A549 (cell line): Measurements from ENCODE around the gene ZNF608. TPM values are rescaled to one million over a fixed set of nuclear protein-coding genes. Genes with fewer than 3 reads are reported as not detected.
A peak's percentile ranks its signal among the peaks of the same experiment; 100 is the strongest.

Experiments used
- ATAC-seq, 2 experiments: fragments of 200-7000 bp in 1 of 2; fragments of >200 bp in 1 of 2; cut with Nextera tagmentation in 1 of 2; cut with Tn5 transposase in 1 of 2; 3 replicates each; pipeline versions ENCODE4 v1.8.0 to v1.9.1; 2018 to 2020; ENCODE audit warnings: mild to moderate bottlenecking in 1 of 2, moderate library complexity in 1 of 2
- CTCF ChIA-PET: fragments of 300-600 bp; sonication (Branson Sonifier 250); formaldehyde crosslinking; extraction: SDS; loops from one replicate; lab custom pipeline; 2021; ENCODE audit warnings: antibody characterized with exemption, inconsistent platforms; lab: Yijun Ruan, JAX
- POLR2A ChIA-PET: fragments of 350-600 bp; formaldehyde crosslinking; extraction: SDS; loops from one replicate; lab custom pipeline; 2021; ENCODE audit warnings: antibody characterized with exemption, inconsistent platforms; lab: Yijun Ruan, JAX
- DNase-seq, 2 experiments: peaks; one replicate each; pipeline versions ENCODE4 v3.0.0 to v3.0.0-alpha.2; 2011 to 2016; ENCODE audit warnings: low read depth in 1 of 2, low spot score in 1 of 2
- FAIRE-seq: peaks from 2 replicates; lab custom pipeline; 2011; peaks lifted over from hg19 to GRCh38; lab: Jason Lieb, UNC
- H3K27ac ChIP-seq, 2 experiments: fragments of >200 bp; sonication (Bioruptor Twin); formaldehyde crosslinking; 3 replicates each; pipeline ENCODE4 v1.5.1; 2016 to 2017
- H3K4me1 ChIP-seq: fragments of >200 bp; sonication (Bioruptor Twin); formaldehyde crosslinking; 3 replicates; pipeline ENCODE4 v1.6.1; 2016
- H3K4me2 ChIP-seq: fragments of >200 bp; sonication (Bioruptor Twin); formaldehyde crosslinking; 3 replicates; pipeline ENCODE4 v1.6.1; 2016
- H3K4me3 ChIP-seq: fragments of >200 bp; sonication (Bioruptor Twin); formaldehyde crosslinking; 3 replicates; pipeline ENCODE4 v1.5.1; 2016
- H3K9me3 ChIP-seq: fragments of >200 bp; sonication (Bioruptor Twin); formaldehyde crosslinking; 3 replicates; pipeline ENCODE4 v1.6.1; 2016
- BHLHE40 ChIP-seq: IDR thresholded peaks from 2 replicates; pipeline ENCODE4 v1.6.1; 2012; ENCODE audit warnings: low read depth, low read length, inconsistent platforms
- EP300 ChIP-seq, 2 experiments: fragments of >200 bp; sonication (Bioruptor Twin); formaldehyde crosslinking; IDR thresholded peaks; 2 replicates in 1 of 2; 3 replicates in 1 of 2; pipeline ENCODE4 v1.6.1; 2016 to 2017
- FOSB ChIP-seq: fragments of 250-450 bp; sonication (Bioruptor Pico); IDR thresholded peaks from 2 replicates; pipeline ENCODE4 v1.5.0; 2020; ENCODE audit warnings: mild to moderate bottlenecking, moderate library complexity
- FOSL2 ChIP-seq, 2 experiments: fragments of 450-650 bp in 1 of 2; fragments of >200 bp in 1 of 2; sonication (Bioruptor Twin) in 1 of 2; formaldehyde crosslinking; IDR thresholded peaks; 2 replicates each; pipeline versions ENCODE4 v1.5.0 to v1.6.1; 2016 to 2020; ENCODE audit warnings: mild to moderate bottlenecking in 1 of 2, moderate library complexity in 1 of 2
- HDAC2 ChIP-seq: fragments of 200-600 bp; sonication (generic); IDR thresholded peaks from 2 replicates; pipeline ENCODE4 v1.6.1; 2016
- HOXA7 ChIP-seq: fragments of 250-450 bp; sonication (Bioruptor Pico); IDR thresholded peaks from 2 replicates; pipeline ENCODE4 v1.5.0; 2020; ENCODE audit warnings: mild to moderate bottlenecking, moderate library complexity
- HOXB5 ChIP-seq: fragments of 250-450 bp; sonication (Bioruptor Pico); IDR thresholded peaks from 2 replicates; pipeline ENCODE4 v1.5.0; 2020; ENCODE audit warnings: mild to moderate bottlenecking, moderate library complexity
- MAFK ChIP-seq: fragments of 450-650 bp; IDR thresholded peaks from 2 replicates; pipeline ENCODE4 v1.6.1; 2014; ENCODE audit not compliant: partially characterized antibody
- MAZ ChIP-seq: fragments of 150-350 bp; IDR thresholded peaks from 2 replicates; pipeline ENCODE4 v1.6.1; 2014; ENCODE audit warnings: antibody characterized with exemption, low read depth, low read length, borderline replicate concordance
- POLR2AphosphoS2 ChIP-seq: conservative IDR thresholded peaks from 2 replicates; pipeline ENCODE4 v1.6.1; 2012; ENCODE audit warnings: low read length, improper control_type of control experiment, inconsistent platforms
- RAD21 ChIP-seq, 2 experiments: fragments of >200 bp in 1 of 2; sonication (Bioruptor Twin) in 1 of 2; formaldehyde crosslinking in 1 of 2; IDR thresholded peaks in 1 of 2; conservative IDR thresholded peaks in 1 of 2; 2 replicates in 1 of 2; 3 replicates in 1 of 2; pipeline ENCODE4 v1.6.1; 2012 to 2018; ENCODE audit warnings: inconsistent platforms in 1 of 2
- RNF2 ChIP-seq: fragments of 200-600 bp; sonication (generic); IDR thresholded peaks from 2 replicates; pipeline ENCODE4 v1.6.1; 2016; ENCODE audit warnings: low read depth, mild to moderate bottlenecking, antibody characterized with exemption, moderate library complexity, borderline replicate concordance
- SREBF2 ChIP-seq: fragments of 450-650 bp; IDR thresholded peaks from 2 replicates; pipeline ENCODE4 v1.6.1; 2014; ENCODE audit warnings: mild to moderate bottlenecking, moderate library complexity
- ZNF302 ChIP-seq: fragments of 250-450 bp; sonication (Bioruptor Pico); IDR thresholded peaks from 2 replicates; pipeline ENCODE4 v1.9.0; 2021; ENCODE audit warnings: inconsistent platforms, mild to moderate bottlenecking, moderate library complexity
- WGBS: methylation state at CpG from one replicate; pipeline ENCODE4 v1.1.6; 2017; ENCODE audit errors: missing lambda C conversion rate; 5-methylcytosine and 5-hydroxymethylcytosine counted together
- polyA plus RNA-seq, 4 experiments: library from polyadenylated mRNA; depleted of rRNA in 3 of 4; stranded (reverse); fragments of >200 nt; fragmentation: RNase III in 1 of 4; extraction: RNeasy Plus Mini Kit Qiagen cat#74134 plus additional on column Dnase treatment in 1 of 4; gene quantifications; 2 replicates in 3 of 4; 3 replicates in 1 of 4; pipeline ENCODE4 v1.2.3, GENCODE V29; 2011 to 2017
- TF ChIP-seq, protein P1 (sequence below): fragments of 200-600 bp; sonication (generic); IDR thresholded peaks from 2 replicates; pipeline ENCODE4 v1.6.1; 2016; ENCODE audit warnings: antibody characterized with exemption, mild to moderate bottlenecking, moderate library complexity
- TF ChIP-seq, protein P2 (sequence below): IDR thresholded peaks from 2 replicates; pipeline ENCODE4 v1.6.1; 2012; ENCODE audit warnings: low read depth, borderline replicate concordance
- TF ChIP-seq, protein P3 (sequence below): fragments of 150-350 bp; IDR thresholded peaks from 2 replicates; pipeline ENCODE4 v1.6.1; 2014; ENCODE audit warnings: low read depth, mild to moderate bottlenecking, low read length
- TF ChIP-seq, protein P4 (sequence below): fragments of 250-450 bp; sonication (Bioruptor Pico); IDR thresholded peaks from 2 replicates; pipeline ENCODE4 v1.5.0; 2020; ENCODE audit warnings: low read depth, mild to moderate bottlenecking, moderate library complexity
- TF ChIP-seq, protein P5 (sequence below): fragments of >200 bp; sonication (Bioruptor Twin); formaldehyde crosslinking; IDR thresholded peaks from 3 replicates; pipeline ENCODE4 v1.6.1; 2016
- TF ChIP-seq, protein P6 (sequence below): fragments of >200 bp; sonication (Bioruptor Twin); formaldehyde crosslinking; IDR thresholded peaks from 2 replicates; pipeline ENCODE4 v1.6.1; 2016

Gene ZNF608
- polyA plus RNA-seq, 2 of the 4 experiments (the other 2 are of a cell fraction), result 0.77 to 1.8 TPM

DNA sequence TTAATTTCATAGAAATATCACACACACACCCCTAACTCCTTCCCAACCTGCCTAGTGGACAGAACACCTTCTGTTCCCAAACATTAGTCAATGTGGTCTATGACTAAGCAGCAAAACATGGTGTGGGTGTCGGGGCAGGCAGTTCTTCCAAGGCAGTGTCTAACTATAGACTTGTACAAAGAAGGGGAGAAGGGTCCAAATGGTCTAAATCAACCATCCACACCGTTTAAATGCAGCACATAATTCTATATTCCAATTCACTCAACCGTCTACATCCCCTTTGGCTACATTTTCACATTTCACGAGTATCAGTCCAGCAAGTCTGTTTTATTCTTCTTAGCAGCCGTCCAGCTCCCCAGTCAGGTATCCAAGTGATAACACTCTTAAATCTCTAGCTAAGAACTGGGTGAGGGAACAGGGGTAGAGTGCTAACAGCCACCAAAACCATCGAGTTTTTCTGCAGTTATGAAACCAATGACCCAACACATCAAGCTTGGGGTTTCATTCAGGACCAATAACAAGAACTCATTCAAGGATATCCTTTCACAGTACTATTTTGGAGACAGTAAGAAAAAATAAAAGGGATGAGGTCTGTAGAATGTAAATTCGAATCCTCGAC lies 3.3 kb downstream of the ZNF608 start:
- POLR2A ChIA-PET, result no interaction called here
- CTCF ChIA-PET, result no interaction called here
- H3K4me1 ChIP-seq, result peaks cover 32% of the 10 kb centered on the region
- DNase-seq (no peak), FAIRE-seq (no peak), ATAC-seq (peak in 1 of 2 experiments; percentile 45; a peak in 2 of 6 replicates)
- WGBS, result 48% methylated on average over 8 of the region's 8 CpGs
- H3K4me3 ChIP-seq, result no peak overlapping the region
- peak overlapping the region; percentile 37 to 43; a peak in 2 of 6 replicates for H3K27ac ChIP-seq
- H3K4me2 ChIP-seq, result peak overlapping the region; percentile 44
- TF ChIP-seq, protein P1, sequence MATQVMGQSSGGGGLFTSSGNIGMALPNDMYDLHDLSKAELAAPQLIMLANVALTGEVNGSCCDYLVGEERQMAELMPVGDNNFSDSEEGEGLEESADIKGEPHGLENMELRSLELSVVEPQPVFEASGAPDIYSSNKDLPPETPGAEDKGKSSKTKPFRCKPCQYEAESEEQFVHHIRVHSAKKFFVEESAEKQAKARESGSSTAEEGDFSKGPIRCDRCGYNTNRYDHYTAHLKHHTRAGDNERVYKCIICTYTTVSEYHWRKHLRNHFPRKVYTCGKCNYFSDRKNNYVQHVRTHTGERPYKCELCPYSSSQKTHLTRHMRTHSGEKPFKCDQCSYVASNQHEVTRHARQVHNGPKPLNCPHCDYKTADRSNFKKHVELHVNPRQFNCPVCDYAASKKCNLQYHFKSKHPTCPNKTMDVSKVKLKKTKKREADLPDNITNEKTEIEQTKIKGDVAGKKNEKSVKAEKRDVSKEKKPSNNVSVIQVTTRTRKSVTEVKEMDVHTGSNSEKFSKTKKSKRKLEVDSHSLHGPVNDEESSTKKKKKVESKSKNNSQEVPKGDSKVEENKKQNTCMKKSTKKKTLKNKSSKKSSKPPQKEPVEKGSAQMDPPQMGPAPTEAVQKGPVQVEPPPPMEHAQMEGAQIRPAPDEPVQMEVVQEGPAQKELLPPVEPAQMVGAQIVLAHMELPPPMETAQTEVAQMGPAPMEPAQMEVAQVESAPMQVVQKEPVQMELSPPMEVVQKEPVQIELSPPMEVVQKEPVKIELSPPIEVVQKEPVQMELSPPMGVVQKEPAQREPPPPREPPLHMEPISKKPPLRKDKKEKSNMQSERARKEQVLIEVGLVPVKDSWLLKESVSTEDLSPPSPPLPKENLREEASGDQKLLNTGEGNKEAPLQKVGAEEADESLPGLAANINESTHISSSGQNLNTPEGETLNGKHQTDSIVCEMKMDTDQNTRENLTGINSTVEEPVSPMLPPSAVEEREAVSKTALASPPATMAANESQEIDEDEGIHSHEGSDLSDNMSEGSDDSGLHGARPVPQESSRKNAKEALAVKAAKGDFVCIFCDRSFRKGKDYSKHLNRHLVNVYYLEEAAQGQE, result no peak
- TF ChIP-seq ZNF302 (CRISPR knock-in tag), result no peak
- no peak for TF ChIP-seq MAFK
- no peak for TF ChIP-seq BHLHE40
- TF ChIP-seq POLR2AphosphoS2, result no peak
- TF ChIP-seq EP300 (IDR thresholded peaks at IDR 0.05), result no peak
- no peak for TF ChIP-seq FOSL2 (IDR thresholded peaks at IDR 0.05)
- no peak; the same call in 1 of the 2 replicates for TF ChIP-seq FOSL2 (CRISPR knock-in tag; IDR thresholded peaks at IDR 0.05)
- TF ChIP-seq, protein P2, sequence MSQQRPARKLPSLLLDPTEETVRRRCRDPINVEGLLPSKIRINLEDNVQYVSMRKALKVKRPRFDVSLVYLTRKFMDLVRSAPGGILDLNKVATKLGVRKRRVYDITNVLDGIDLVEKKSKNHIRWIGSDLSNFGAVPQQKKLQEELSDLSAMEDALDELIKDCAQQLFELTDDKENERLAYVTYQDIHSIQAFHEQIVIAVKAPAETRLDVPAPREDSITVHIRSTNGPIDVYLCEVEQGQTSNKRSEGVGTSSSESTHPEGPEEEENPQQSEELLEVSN, result no peak
- TF ChIP-seq FOSB (CRISPR knock-in tag), result no peak
- TF ChIP-seq SREBF2, result no peak
- TF ChIP-seq HDAC2, result no peak
- TF ChIP-seq, protein P3, sequence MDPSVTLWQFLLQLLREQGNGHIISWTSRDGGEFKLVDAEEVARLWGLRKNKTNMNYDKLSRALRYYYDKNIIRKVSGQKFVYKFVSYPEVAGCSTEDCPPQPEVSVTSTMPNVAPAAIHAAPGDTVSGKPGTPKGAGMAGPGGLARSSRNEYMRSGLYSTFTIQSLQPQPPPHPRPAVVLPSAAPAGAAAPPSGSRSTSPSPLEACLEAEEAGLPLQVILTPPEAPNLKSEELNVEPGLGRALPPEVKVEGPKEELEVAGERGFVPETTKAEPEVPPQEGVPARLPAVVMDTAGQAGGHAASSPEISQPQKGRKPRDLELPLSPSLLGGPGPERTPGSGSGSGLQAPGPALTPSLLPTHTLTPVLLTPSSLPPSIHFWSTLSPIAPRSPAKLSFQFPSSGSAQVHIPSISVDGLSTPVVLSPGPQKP, result no peak
- no peak for TF ChIP-seq HOXA7 (CRISPR knock-in tag)
- TF ChIP-seq, protein P4, sequence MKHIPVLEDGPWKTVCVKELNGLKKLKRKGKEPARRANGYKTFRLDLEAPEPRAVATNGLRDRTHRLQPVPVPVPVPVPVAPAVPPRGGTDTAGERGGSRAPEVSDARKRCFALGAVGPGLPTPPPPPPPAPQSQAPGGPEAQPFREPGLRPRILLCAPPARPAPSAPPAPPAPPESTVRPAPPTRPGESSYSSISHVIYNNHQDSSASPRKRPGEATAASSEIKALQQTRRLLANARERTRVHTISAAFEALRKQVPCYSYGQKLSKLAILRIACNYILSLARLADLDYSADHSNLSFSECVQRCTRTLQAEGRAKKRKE, result no peak
- TF ChIP-seq MAZ, result no peak
- no peak for TF ChIP-seq RNF2
- TF ChIP-seq, protein P5, sequence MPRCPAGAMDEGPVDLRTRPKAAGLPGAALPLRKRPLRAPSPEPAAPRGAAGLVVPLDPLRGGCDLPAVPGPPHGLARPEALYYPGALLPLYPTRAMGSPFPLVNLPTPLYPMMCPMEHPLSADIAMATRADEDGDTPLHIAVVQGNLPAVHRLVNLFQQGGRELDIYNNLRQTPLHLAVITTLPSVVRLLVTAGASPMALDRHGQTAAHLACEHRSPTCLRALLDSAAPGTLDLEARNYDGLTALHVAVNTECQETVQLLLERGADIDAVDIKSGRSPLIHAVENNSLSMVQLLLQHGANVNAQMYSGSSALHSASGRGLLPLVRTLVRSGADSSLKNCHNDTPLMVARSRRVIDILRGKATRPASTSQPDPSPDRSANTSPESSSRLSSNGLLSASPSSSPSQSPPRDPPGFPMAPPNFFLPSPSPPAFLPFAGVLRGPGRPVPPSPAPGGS, result no peak
- no peak for TF ChIP-seq HOXB5
- no peak for TF ChIP-seq RAD21 (conservative IDR thresholded peaks at IDR 0.05 in 1 of 2, IDR thresholded peaks at IDR 0.05 in 1 of 2)
- TF ChIP-seq, protein P6, sequence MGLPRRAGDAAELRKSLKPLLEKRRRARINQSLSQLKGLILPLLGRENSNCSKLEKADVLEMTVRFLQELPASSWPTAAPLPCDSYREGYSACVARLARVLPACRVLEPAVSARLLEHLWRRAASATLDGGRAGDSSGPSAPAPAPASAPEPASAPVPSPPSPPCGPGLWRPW, result no peak
- H3K9me3 ChIP-seq, result no peaks in the 10 kb centered on the region
